Measurements from ENCODE around the gene BMAL1. TPM values are rescaled to one million over a fixed set of nuclear protein-coding genes. Genes with fewer than 3 reads are reported as not detected.

The BMAL1 gene
- total RNA-seq, 1 experiment from 2014 or later: 3.3 TPM

GRCh38 chr11:13276832-13277767, 490 bp upstream of the BMAL1 start:
- no peak overlapping the region for H4K5ac ChIP-seq (ENCODE audit: insufficient read length, low read depth, low read length)
- no peaks in the 10 kb centered on the region for H3K9me3 Mint-ChIP-seq
- H2AFZ ChIP-seq (ENCODE audit: low read length): peak overlapping the region; percentile 53
- H4K8ac ChIP-seq (replicated peaks; ENCODE audit: insufficient read length, low read depth, low read length): no peak overlapping the region
- peaks cover 18% of the 10 kb centered on the region for H3K23me2 ChIP-seq (ENCODE audit: insufficient read length, low read depth, low read length, poor library complexity, severe bottlenecking)
- no peak overlapping the region for H3K56ac ChIP-seq (ENCODE audit: insufficient read length, low read depth, low read length)
- H3T11ph ChIP-seq (ENCODE audit: low read length): no peak overlapping the region
- H3K36me3 Mint-ChIP-seq (ENCODE audit: insufficient read depth in 1 of 3, low read depth in 3 of 3): no peaks in the 10 kb centered on the region
- H3K79me2 ChIP-seq (ENCODE audit: insufficient read depth, low read length): no peaks in the 10 kb centered on the region
- no peak overlapping the region for H2BK20ac ChIP-seq (ENCODE audit: low read depth, low read length, poor library complexity, severe bottlenecking)
- peak overlapping the region; percentile 6 for H3K18ac ChIP-seq (ENCODE audit: insufficient read length, low read depth, low read length)
- no peaks in the 10 kb centered on the region for H3K79me1 ChIP-seq (ENCODE audit: insufficient read depth, low read depth, low read length, poor library complexity, severe bottlenecking)
- peak overlapping the region; percentile 20 for H3K9ac ChIP-seq (ENCODE audit: extremely low read depth, insufficient read length, low read length)
- no peaks in the 10 kb centered on the region; the same call in 1 of the 2 replicates for H3K4me1 ChIP-seq (ENCODE audit: insufficient read depth, low read length)
- peak overlapping the region in 2 of 3 experiments; percentile 10 to 37; a peak in 1 of 7 replicates for H3K27ac Mint-ChIP-seq
- H3K4me2 ChIP-seq (ENCODE audit: insufficient read depth, insufficient read length, low read length): peak overlapping the region; percentile 88
- peak; percentile 99 for DNase-seq
- no peak overlapping the region for H2AK5ac ChIP-seq (ENCODE audit: insufficient read length, low read length)
- H3K4me1 Mint-ChIP-seq: peaks cover 21 to 22% of the 10 kb centered on the region in 2 experiments
- H3K23ac ChIP-seq (ENCODE audit: insufficient read length, low read depth, low read length): no peak overlapping the region
- H3K27me3 ChIP-seq (ENCODE audit: insufficient read depth, low read length): peaks cover 27% of the 10 kb centered on the region; the same call in 1 of the 2 replicates
- WGBS (ENCODE audit: extremely low coverage, insufficient read length, low lambda C conversion rate): no CpG with 5 or more reads among the region's 72 CpGs
- no peak overlapping the region for H3K27ac ChIP-seq (ENCODE audit: insufficient read length, low read depth, low read length)
- no peak for TF ChIP-seq CTCF (conservative IDR thresholded peaks at IDR 0.05)
- no peak overlapping the region for H2BK12ac ChIP-seq (ENCODE audit: insufficient read length, low read depth, low read length)
- H2BK15ac ChIP-seq (ENCODE audit: low read depth, low read length): no peak overlapping the region
- H3K27me3 Mint-ChIP-seq (ENCODE audit: low read depth): peaks cover 88% of the 10 kb centered on the region
- no peak overlapping the region for H2BK120ac ChIP-seq (ENCODE audit: low read depth, low read length, poor library complexity, severe bottlenecking)
- H2BK5ac ChIP-seq (ENCODE audit: insufficient read length, low read length): no peak overlapping the region
- no peaks in the 10 kb centered on the region for H3K9me3 ChIP-seq (ENCODE audit: control insufficient read depth, low read depth, low read length)
- H3K4ac ChIP-seq (ENCODE audit: low read depth, low read length): no peak overlapping the region
- H3K4me3 Mint-ChIP-seq: peak overlapping the region; percentile 83 to 91
- no peak overlapping the region for H3K14ac ChIP-seq (ENCODE audit: insufficient read depth, low read length)
- no peak overlapping the region for H4K91ac ChIP-seq (ENCODE audit: insufficient read length, low read depth, low read length)
- no peaks in the 10 kb centered on the region for H4K20me1 ChIP-seq (ENCODE audit: control insufficient read depth, insufficient read depth, insufficient read length)
